Uterus (tissue), 4 donors: Measurements from ENCODE around the gene NDUFS4. TPM values are rescaled to one million over a fixed set of nuclear protein-coding genes. Genes with fewer than 3 reads are reported as not detected.

Experiments
- DNase-seq, 2 donors: peaks; one replicate each; pipeline ENCODE4 v3.0.0-alpha.2; 2019 to 2020
- H3K27ac ChIP-seq, 2 donors: fragments of 200-600 bp; sonication (generic); 1 replicate in 1 of 2; 2 replicates in 1 of 2; pipeline ENCODE4 v1.5.1; 2016 to 2018
- H3K27me3 ChIP-seq, 2 donors: fragments of 200-600 bp; sonication (generic); one replicate each; pipeline ENCODE4 v1.5.1; 2018 to 2019; ENCODE audit warnings: control low read depth in 1 of 2
- H3K36me3 ChIP-seq, 2 donors: fragments of 200-600 bp; sonication (generic); one replicate each; pipeline ENCODE4 v1.5.1; 2019; ENCODE audit warnings: control low read depth in 1 of 2
- H3K4me1 ChIP-seq, 2 donors: fragments of 200-600 bp; sonication (generic); one replicate each; pipeline ENCODE4 v1.5.1; 2018 to 2019; ENCODE audit warnings: control low read depth in 1 of 2
- H3K4me3 ChIP-seq, 2 donors: fragments of 200-600 bp; sonication (generic); 1 replicate in 1 of 2; 2 replicates in 1 of 2; pipeline ENCODE4 v1.5.1; 2018 to 2019; ENCODE audit warnings: mild to moderate bottlenecking in 1 of 2
- H3K9me3 ChIP-seq, 2 donors: fragments of 200-600 bp; sonication (generic); one replicate each; pipeline ENCODE4 v1.5.1; 2019; ENCODE audit warnings: control low read depth in 1 of 2
- POLR2A ChIP-seq, 2 donors: fragments of 450-650 bp; IDR thresholded peaks; one replicate each; pipeline ENCODE4 v1.6.1; 2016; ENCODE audit warnings: antibody characterized with exemption in 2 of 2, mild to moderate bottlenecking in 1 of 2, moderate library complexity in 1 of 2
- intact Hi-C: fragments of 100-400 bp; cut with DNase I; formaldehyde crosslinking; loops from one replicate; pipeline ENCODE4 v1.15.1; 2023; ENCODE audit warnings: low total_unique reads
- total RNA-seq, 4 donors: library from RNA; depleted of rRNA in 3 of 4; stranded (reverse); fragments of >200 nt in 3 of 4; gene quantifications; one replicate each; pipeline versions ENCODE4 v1.1.0 to v1.2.4, GENCODE V29; 2014 to 2023
- TF ChIP-seq, protein P1 (sequence below), 4 experiments: fragments of 200-600 bp in 2 of 4; fragments of 450-650 bp in 2 of 4; sonication (generic) in 2 of 4; IDR thresholded peaks; one replicate each; pipeline ENCODE4 v1.5.1; 2016 to 2019; ENCODE audit warnings: antibody characterized with exemption in 4 of 4, mild to moderate bottlenecking in 2 of 4, moderate library complexity in 1 of 4
- donor health status: DM: yes; HTN: yes; CAD: no.

The NDUFS4 gene
- total RNA-seq, 4 donors from 2014 or later, result 63.2 to 106 (median 92.2) TPM

GRCh38 chr5:53613061-53613460 is 52.6 kb downstream of the NDUFS4 start:
- no peaks in the 10 kb centered on the region for H3K9me3 ChIP-seq
- intact Hi-C loops, result no loop called here
- H3K36me3 ChIP-seq, result no peaks in the 10 kb centered on the region
- no peak for DNase-seq
- H3K4me3 ChIP-seq, result no peak overlapping the region
- TF ChIP-seq, protein P1, sequence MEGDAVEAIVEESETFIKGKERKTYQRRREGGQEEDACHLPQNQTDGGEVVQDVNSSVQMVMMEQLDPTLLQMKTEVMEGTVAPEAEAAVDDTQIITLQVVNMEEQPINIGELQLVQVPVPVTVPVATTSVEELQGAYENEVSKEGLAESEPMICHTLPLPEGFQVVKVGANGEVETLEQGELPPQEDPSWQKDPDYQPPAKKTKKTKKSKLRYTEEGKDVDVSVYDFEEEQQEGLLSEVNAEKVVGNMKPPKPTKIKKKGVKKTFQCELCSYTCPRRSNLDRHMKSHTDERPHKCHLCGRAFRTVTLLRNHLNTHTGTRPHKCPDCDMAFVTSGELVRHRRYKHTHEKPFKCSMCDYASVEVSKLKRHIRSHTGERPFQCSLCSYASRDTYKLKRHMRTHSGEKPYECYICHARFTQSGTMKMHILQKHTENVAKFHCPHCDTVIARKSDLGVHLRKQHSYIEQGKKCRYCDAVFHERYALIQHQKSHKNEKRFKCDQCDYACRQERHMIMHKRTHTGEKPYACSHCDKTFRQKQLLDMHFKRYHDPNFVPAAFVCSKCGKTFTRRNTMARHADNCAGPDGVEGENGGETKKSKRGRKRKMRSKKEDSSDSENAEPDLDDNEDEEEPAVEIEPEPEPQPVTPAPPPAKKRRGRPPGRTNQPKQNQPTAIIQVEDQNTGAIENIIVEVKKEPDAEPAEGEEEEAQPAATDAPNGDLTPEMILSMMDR (IDR thresholded peaks at IDR 0.05), result no peak
- TF ChIP-seq POLR2A (IDR thresholded peaks at IDR 0.05), result no peak
- H3K27me3 ChIP-seq, result no peaks in the 10 kb centered on the region
- H3K4me1 ChIP-seq, result no peaks in the 10 kb centered on the region
- no peak overlapping the region for H3K27ac ChIP-seq

DNA sequence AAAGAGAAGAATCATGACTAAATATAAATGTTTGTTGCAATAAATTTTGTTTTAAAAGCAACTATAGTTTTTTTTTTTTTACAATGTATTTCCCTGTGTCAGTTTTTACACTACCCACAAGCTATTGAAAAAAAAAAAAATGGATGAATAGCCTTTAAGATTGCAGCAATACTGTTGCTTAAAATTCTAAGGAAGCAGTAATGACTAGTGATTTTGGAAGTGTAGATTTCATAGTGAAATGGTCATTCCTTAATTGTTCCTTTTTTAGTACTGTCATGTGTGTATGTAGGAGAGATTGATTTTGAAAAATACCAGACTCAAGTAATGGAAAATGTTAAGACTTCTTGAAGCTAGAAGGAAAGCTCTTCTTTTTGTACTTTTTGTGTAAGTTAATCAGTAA is 53.1 kb downstream of the NDUFS4 start:
- H3K9me3 ChIP-seq, result no peaks in the 10 kb centered on the region
- H3K27me3 ChIP-seq, result no peaks in the 10 kb centered on the region
- H3K4me1 ChIP-seq, result no peaks in the 10 kb centered on the region
- H3K4me3 ChIP-seq, result no peak overlapping the region
- TF ChIP-seq POLR2A (IDR thresholded peaks at IDR 0.05), result no peak
- no peak for DNase-seq
- intact Hi-C loops, result no loop called here
- no peak overlapping the region for H3K27ac ChIP-seq
- no peaks in the 10 kb centered on the region for H3K36me3 ChIP-seq

DNA sequence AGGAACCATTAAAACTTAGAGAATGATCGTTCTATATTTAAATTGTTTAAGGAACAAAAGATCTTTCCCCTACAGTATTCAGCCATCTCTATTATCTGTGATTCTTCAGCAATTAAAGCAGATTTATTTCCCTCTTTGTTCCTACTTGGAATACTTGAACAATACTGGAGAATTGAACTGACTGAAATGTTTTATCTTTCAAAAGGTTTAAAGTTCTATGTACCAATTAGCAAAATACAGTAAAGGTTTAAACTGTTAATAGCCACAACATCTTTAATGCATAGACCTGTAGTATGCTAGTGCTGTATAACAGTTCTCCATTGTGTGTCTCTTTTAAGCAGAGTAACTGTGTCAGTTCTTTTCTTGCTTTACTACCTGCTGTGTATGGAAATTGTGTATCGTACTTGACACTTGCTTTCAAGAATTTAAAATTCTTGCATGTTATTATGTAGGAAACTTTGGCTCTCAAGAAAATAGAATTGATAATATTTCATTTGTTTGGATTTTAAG is 54.0 kb downstream of the NDUFS4 start:
- intact Hi-C loops, result no loop called here
- no peak overlapping the region for H3K4me3 ChIP-seq
- no peak for TF ChIP-seq POLR2A (IDR thresholded peaks at IDR 0.05)
- TF ChIP-seq, protein P1 (IDR thresholded peaks at IDR 0.05), result no peak
- H3K4me1 ChIP-seq, result no peaks in the 10 kb centered on the region
- H3K9me3 ChIP-seq, result no peaks in the 10 kb centered on the region
- no peak overlapping the region for H3K27ac ChIP-seq
- H3K27me3 ChIP-seq, result no peaks in the 10 kb centered on the region
- DNase-seq, result no peak
- no peaks in the 10 kb centered on the region for H3K36me3 ChIP-seq

GRCh38 chr5:53616939-53617549 is 56.6 kb downstream of the NDUFS4 start:
- no peak for DNase-seq
- Histone ChIP-seq H3K9me3 (no peaks in the 10 kb centered on the region), H3K36me3 (no peaks in the 10 kb centered on the region), H3K27me3 (no peaks in the 10 kb centered on the region), H3K4me1 (no peaks in the 10 kb centered on the region), H3K4me3 (no peak overlapping the region), H3K27ac (no peak overlapping the region)
- intact Hi-C loops, result no loop called here
- TF ChIP-seq, protein P1 (IDR thresholded peaks at IDR 0.05), result no peak
- no peak for TF ChIP-seq POLR2A (IDR thresholded peaks at IDR 0.05)

DNA sequence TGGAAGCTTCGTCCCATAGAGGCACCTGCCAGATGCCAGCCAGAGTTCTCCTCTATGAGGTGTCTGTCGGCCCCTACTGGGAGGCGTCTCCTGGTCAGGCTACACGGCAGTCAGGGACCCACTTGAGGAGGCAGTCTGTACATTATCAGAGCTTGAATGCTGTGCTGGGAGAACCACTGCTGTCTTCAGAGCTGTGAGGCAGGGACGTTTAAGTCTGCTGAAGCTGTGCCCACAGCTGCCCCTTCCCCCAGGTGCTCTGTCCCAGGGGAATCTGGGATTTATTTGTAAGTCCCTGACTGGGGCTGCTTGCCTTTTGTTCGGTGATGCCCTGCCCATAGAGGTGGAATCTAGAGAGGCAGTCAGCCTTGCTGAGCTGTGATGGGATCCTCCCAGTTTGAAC is 70.8 kb downstream of the NDUFS4 start:
- Histone ChIP-seq H3K36me3 (no peaks in the 10 kb centered on the region), H3K4me1 (no peaks in the 10 kb centered on the region), H3K9me3 (no peaks in the 10 kb centered on the region), H3K27me3 (no peaks in the 10 kb centered on the region), H3K27ac (no peak overlapping the region), H3K4me3 (no peak overlapping the region)
- TF ChIP-seq, protein P1 (IDR thresholded peaks at IDR 0.05), result no peak
- no peak for TF ChIP-seq POLR2A (IDR thresholded peaks at IDR 0.05)
- DNase-seq, result no peak
- intact Hi-C loops, result no loop called here
